PC-3 (cell line): ENCODE measurements around the gene BUB1. TPM values are rescaled to one million over a fixed set of nuclear protein-coding genes. Genes with fewer than 3 reads are reported as not detected.
A peak's percentile ranks its signal among the peaks of the same experiment; 100 is the strongest.

Source experiments
- ATAC-seq: fragments of 200-7000 bp; cut with Tn5 transposase; 2 replicates; pipeline ENCODE4 v1.9.1; 2020; ENCODE audit warnings: mild to moderate bottlenecking, moderate library complexity
- Bru-seq: library from RNA; stranded (reverse); fragments of 400-500 nt; gene quantifications from one replicate; lab custom pipeline; 2021; lab: Mats Ljungman, UMichigan
- BruChase-seq, 2 experiments: library from RNA; stranded (reverse); fragments of 400-500 nt; gene quantifications; one replicate each; lab custom pipeline; 2021; lab: Mats Ljungman, UMichigan
- BruUV-seq: library from RNA; stranded (reverse); fragments of 400-500 nt; replicated peaks from 2 replicates; lab custom pipeline; 2021; lab: Mats Ljungman, UMichigan
- CTCF ChIA-PET: fragments of 300-600 bp; sonication (Branson Sonifier 250); formaldehyde crosslinking; loops from one replicate; lab custom pipeline; 2022; ENCODE audit warnings: antibody characterized with exemption; lab: Charles Lee
- POLR2A ChIA-PET: fragments of 300-600 bp; sonication (Branson Sonifier 250); formaldehyde crosslinking; loops from one replicate; lab custom pipeline; 2022; ENCODE audit warnings: antibody characterized with exemption; ENCODE audit not compliant: unreplicated experiment; lab: Charles Lee
- DNase-seq: peaks from one replicate; pipeline ENCODE4 v3.0.0-alpha.2; 2015
- H2AFZ ChIP-seq: fragments of 300-600 bp; sonication (generic); 2 replicates; pipeline ENCODE4 v1.6.0; 2016; ENCODE audit warnings: antibody characterized with exemption, low read length
- H3F3A ChIP-seq: fragments of 300-600 bp; sonication (generic); one replicate; pipeline ENCODE4 v1.6.0; 2017; ENCODE audit warnings: antibody characterized with exemption, low read length, control low read depth, mild to moderate bottlenecking; ENCODE audit not compliant: unreplicated experiment
- H3K27ac ChIP-seq: fragments of 300-600 bp; sonication (generic); 2 replicates; pipeline ENCODE4 v1.5.1; 2016; ENCODE audit warnings: mild to moderate bottlenecking, low read length
- H3K27me3 ChIP-seq: fragments of 300-600 bp; sonication (generic); 2 replicates; pipeline ENCODE4 v1.6.1; 2016; ENCODE audit warnings: low read length, mixed read lengths
- H3K36me3 ChIP-seq: fragments of 300-600 bp; sonication (generic); 2 replicates; pipeline ENCODE4 v1.6.1; 2016; ENCODE audit warnings: low read depth, mixed run types, low read length, mixed read lengths
- H3K4me1 ChIP-seq: fragments of 300-600 bp; sonication (generic); 2 replicates; pipeline ENCODE4 v1.5.1; 2016; ENCODE audit warnings: low read length; ENCODE audit not compliant: insufficient read depth
- H3K4me2 ChIP-seq: fragments of 300-600 bp; sonication (generic); 2 replicates; pipeline ENCODE4 v1.6.0; 2016; ENCODE audit warnings: low read length
- H3K4me3 ChIP-seq: fragments of 300-600 bp; sonication (generic); 2 replicates; pipeline ENCODE4 v1.5.1; 2016; ENCODE audit warnings: mild to moderate bottlenecking, low read length, mixed read lengths
- H3K79me2 ChIP-seq: fragments of 300-600 bp; sonication (generic); 2 replicates; pipeline ENCODE4 v1.6.1; 2017; ENCODE audit warnings: low read length, mixed read lengths
- H3K9ac ChIP-seq: fragments of 300-600 bp; sonication (generic); 2 replicates; pipeline ENCODE4 v1.6.0; 2016; ENCODE audit warnings: mild to moderate bottlenecking, low read length
- H3K9me2 ChIP-seq: fragments of 300-600 bp; sonication (generic); replicated peaks from 2 replicates; pipeline ENCODE4 v1.6.1; 2016; ENCODE audit warnings: mixed run types, low read length, mixed read lengths
- H3K9me3 ChIP-seq: fragments of 300-600 bp; sonication (generic); 2 replicates; pipeline ENCODE4 v1.6.1; 2016; ENCODE audit warnings: low read length, mixed read lengths
- H4K20me1 ChIP-seq: fragments of 300-600 bp; sonication (generic); 2 replicates; pipeline ENCODE4 v1.6.1; 2016; ENCODE audit warnings: low read length, mixed read lengths
- CTCF ChIP-seq: fragments of 300-600 bp; sonication (generic); conservative IDR thresholded peaks from 2 replicates; pipeline ENCODE4 v1.5.1; 2017; ENCODE audit warnings: antibody characterized with exemption, low read depth, mild to moderate bottlenecking, low read length
- EZH2 ChIP-seq: fragments of 300-600 bp; sonication (generic); IDR thresholded peaks from one replicate; pipeline ENCODE4 v1.6.1; 2017; ENCODE audit warnings: antibody characterized with exemption, mild to moderate bottlenecking, low read length; ENCODE audit not compliant: unreplicated experiment
- EZH2phosphoT487 ChIP-seq: fragments of 300-600 bp; sonication (generic); IDR thresholded peaks from 2 replicates; pipeline ENCODE4 v1.6.1; 2018; ENCODE audit warnings: mild to moderate bottlenecking, antibody characterized with exemption, low read length, borderline replicate concordance
- intact Hi-C: fragments of 100-400 bp; cut with micrococcal nuclease; formaldehyde crosslinking; loops from 2 replicates; pipeline ENCODE4 v1.9.0; 2023
- long read RNA-seq: library from polyadenylated mRNA; unstranded; transcript quantifications from one replicate; pipeline ENCODE4 v2.0.0, GENCODE V29; 2021; ENCODE audit not compliant: unreplicated experiment
- total RNA-seq: library from RNA; depleted of rRNA; stranded (reverse); fragments of >200 nt; gene quantifications from 2 replicates; pipeline ENCODE4 v1.2.3, GENCODE V29; 2014; rRNA removed

The BUB1 gene
- 80.1 and 89.8 TPM in 2 replicates for total RNA-seq
- Bru-seq, nascent RNA: percentile 82 among the genes with signal in this experiment
- BruChase-seq, experiment 1, labeled RNA remaining after a 6-hour chase: percentile 72 among the genes with signal in this experiment
- BruChase-seq, experiment 2, labeled RNA remaining after a 2-hour chase: percentile 54 among the genes with signal in this experiment
- long read RNA-seq, transcript BUB1-201 (25 exons, 3,507 nt): major isoform, 21 of 37 reads
- long read RNA-seq, partial matches to known transcripts: 13 of 37 reads
- long read RNA-seq, other reads (novel, unspliced or antisense): 3 of 37 reads

DNA sequence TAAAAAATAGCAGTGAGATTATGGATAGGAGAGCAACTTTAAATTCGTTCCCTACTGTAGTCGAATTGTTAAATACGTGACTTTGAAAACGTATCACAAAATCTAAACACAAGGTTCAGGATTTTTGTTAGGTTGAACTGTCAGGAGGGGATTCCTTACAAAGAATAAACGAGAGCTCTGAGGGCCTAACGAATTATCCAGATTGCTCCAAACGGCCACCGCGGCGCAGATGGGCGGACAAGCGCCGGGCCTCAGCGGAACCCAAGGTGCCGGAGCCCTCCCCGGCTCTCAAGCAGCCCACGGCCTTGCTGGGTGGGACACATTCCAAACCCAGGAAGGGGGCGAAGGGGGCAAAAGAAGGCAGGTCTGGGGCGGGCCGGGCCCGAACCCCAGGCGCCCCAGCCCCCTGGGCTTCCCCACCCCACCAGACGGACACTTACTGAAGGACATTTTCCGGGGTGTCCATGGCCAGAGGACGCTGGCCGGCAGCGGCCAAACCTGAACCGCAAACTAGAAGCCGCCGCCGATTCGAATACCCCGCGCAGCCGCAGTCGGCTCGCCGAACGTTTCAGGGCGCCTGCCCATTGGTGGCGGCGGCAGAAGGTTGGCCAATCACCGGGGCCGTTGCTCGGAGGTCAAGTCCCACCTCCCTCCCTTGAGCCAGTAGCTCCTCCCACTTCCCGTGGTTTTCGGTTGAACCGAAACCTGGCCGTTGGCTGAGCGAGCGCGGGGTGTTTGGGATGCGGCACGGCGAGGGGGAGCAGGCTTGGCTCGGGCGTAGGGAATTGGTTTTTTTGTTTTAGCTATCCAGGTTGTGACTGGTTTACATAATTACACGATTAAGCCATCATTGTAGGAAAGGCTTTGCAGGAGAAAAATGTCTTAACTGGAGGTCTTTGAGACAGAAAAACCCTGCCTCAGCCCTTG lies at the start of gene BUB1:
BUB1 (minus strand) TSS at position 534 of the 927 bp plus-strand sequence; CDS start at position 466, 68 bp downstream.
- no TSS peak for BruUV-seq
- Histone ChIP-seq H3K9ac (peak within 1 kb of the TSS; percentile 84), H4K20me1 (peaks cover 12% of the 10 kb centered on the region; the same call in 1 of the 2 replicates), H3K27ac (peak within 1 kb of the TSS; percentile 65), H3K27me3 (no peaks in the 10 kb centered on the region), H2AFZ (peak within 1 kb of the TSS; percentile 92), H3K36me3 (peaks cover 17% of the 10 kb centered on the region; the same call in 1 of the 2 replicates), H3K9me3 (no peaks in the 10 kb centered on the region), H3K4me1 (peaks cover 27% of the 10 kb centered on the region), H3K4me2 (peak within 1 kb of the TSS; percentile 89), H3K9me2 (no peaks in the 10 kb centered on the region), H3F3A (peaks cover 7% of the 10 kb centered on the region), H3K4me3 (peak within 1 kb of the TSS; percentile 94), H3K79me2 (peaks cover 48% of the 10 kb centered on the region)
- no peak for TF ChIP-seq CTCF
- no peak for TF ChIP-seq EZH2phosphoT487
- TF ChIP-seq EZH2: no peak
- peak; percentile 98 for DNase-seq
- ChIA-PET CTCF (interaction anchor here (1.0 kb wide), 1 partner anchor 78 kb away, joined by 6 read pairs; no protein-coding TSS in a partner anchor), POLR2A (interaction anchor here (0.6 to 0.8 kb wide), 2 partner anchors 54 to 57 kb away, joined by 4 read pairs; partner anchors contain the start of gene ACOXL)
- intact Hi-C loops: loop anchor here (1.0 kb wide), 1 partner anchor 78 kb away; no protein-coding TSS in a partner anchor
- ATAC-seq: peak; percentile 89

GRCh38 chr2:110726285-110726684 lies 48.4 kb upstream of the BUB1 start:
- intact Hi-C loops: no loop called here
- Histone ChIP-seq H2AFZ (no peak overlapping the region), H3K27ac (no peak overlapping the region), H3K9me3 (no peaks in the 10 kb centered on the region), H3K9me2 (no peaks in the 10 kb centered on the region), H3F3A (no peaks in the 10 kb centered on the region), H3K4me1 (peaks cover 1% of the 10 kb centered on the region; the same call in 1 of the 2 replicates), H3K79me2 (no peaks in the 10 kb centered on the region), H3K36me3 (no peaks in the 10 kb centered on the region), H4K20me1 (no peaks in the 10 kb centered on the region), H3K4me3 (no peak overlapping the region), H3K9ac (no peak overlapping the region), H3K27me3 (no peaks in the 10 kb centered on the region), H3K4me2 (no peak overlapping the region)
- ChIA-PET CTCF (no interaction called here), POLR2A (no interaction called here)
- no peak for ATAC-seq
- TF ChIP-seq CTCF (no peak), EZH2phosphoT487 (no peak), EZH2 (no peak)
- DNase-seq: no peak
- BruUV-seq: no TSS peak
